ENCODE data around the gene MINDY4. TPM values are rescaled to one million over a fixed set of nuclear protein-coding genes. Genes with fewer than 3 reads are reported as not detected.
"Not testable (repeated sequence)": the region's sequence is repeated elsewhere in the genome, so short reads cannot be mapped to it uniquely, and the experiment has no call there.

MINDY4 gene
- total RNA-seq, 6 experiments from 2014 or later, result 2.3 to 3.3 (median 2.6) TPM

DNA sequence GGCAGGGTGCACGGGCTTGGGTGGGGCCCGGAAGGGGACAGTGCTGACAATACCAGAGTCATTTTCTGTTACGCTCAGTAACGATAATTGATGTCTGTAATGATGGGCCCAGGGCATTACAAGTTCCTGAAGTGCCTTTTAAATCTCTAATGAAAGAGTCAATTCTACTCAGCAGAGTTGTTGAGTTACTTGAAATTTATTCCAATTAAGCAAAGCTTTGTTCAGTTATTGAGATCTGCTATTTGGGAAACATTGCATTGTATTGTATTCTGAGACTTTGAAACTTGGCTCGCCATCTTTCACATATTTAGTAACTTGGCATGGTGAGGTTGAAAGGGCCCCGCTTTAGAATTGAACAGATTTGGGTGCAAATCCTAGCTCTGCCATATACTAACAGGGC is 34.7 kb downstream of the MINDY4 start:
- no peak for DNase-seq
- peaks cover 30% of the 10 kb centered on the region for H3K36me3 Mint-ChIP-seq (ENCODE audit: low read depth)
- TF ChIP-seq, protein P1, sequence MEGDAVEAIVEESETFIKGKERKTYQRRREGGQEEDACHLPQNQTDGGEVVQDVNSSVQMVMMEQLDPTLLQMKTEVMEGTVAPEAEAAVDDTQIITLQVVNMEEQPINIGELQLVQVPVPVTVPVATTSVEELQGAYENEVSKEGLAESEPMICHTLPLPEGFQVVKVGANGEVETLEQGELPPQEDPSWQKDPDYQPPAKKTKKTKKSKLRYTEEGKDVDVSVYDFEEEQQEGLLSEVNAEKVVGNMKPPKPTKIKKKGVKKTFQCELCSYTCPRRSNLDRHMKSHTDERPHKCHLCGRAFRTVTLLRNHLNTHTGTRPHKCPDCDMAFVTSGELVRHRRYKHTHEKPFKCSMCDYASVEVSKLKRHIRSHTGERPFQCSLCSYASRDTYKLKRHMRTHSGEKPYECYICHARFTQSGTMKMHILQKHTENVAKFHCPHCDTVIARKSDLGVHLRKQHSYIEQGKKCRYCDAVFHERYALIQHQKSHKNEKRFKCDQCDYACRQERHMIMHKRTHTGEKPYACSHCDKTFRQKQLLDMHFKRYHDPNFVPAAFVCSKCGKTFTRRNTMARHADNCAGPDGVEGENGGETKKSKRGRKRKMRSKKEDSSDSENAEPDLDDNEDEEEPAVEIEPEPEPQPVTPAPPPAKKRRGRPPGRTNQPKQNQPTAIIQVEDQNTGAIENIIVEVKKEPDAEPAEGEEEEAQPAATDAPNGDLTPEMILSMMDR (IDR thresholded peaks at IDR 0.05), result no peak
- no peak overlapping the region for H3K27ac Mint-ChIP-seq
- H3K9me3 Mint-ChIP-seq, result no peaks in the 10 kb centered on the region
- H3K4me3 Mint-ChIP-seq, result no peak overlapping the region
- H3K4me1 Mint-ChIP-seq (ENCODE audit: low read depth), result peaks cover 46% of the 10 kb centered on the region
- H3K27me3 Mint-ChIP-seq (ENCODE audit: insufficient read depth), result peaks cover 13% of the 10 kb centered on the region

DNA sequence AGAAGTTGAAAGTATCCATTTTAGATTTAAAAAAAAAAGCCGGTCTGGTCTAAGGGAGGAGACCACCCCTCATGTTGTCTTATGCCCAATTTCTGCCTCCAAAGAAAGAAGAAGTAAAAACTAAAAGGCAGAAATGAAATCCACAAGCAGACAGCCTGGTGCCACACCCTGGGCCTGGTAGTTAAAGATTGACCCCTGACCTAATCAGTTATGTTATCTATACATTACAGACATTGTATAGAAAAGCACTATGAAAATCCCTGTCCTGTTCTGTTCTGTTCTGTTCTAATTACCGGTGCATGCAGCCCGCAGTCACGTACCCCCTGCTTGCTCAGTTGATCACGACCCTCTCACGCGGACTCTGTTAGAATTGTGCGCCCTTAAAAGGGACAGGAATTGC is 36.3 kb downstream of the MINDY4 start:
- not testable (repeated sequence) for DNase-seq, H3K9me3 Mint-ChIP-seq, H3K27ac Mint-ChIP-seq, H3K4me3 Mint-ChIP-seq
- Mint-ChIP-seq H3K27me3 (ENCODE audit: insufficient read depth) (peaks cover 13% of the 10 kb centered on the region), H3K4me1 (ENCODE audit: low read depth) (peaks cover 30% of the 10 kb centered on the region), H3K36me3 (ENCODE audit: low read depth) (peaks cover 27% of the 10 kb centered on the region)

DNA sequence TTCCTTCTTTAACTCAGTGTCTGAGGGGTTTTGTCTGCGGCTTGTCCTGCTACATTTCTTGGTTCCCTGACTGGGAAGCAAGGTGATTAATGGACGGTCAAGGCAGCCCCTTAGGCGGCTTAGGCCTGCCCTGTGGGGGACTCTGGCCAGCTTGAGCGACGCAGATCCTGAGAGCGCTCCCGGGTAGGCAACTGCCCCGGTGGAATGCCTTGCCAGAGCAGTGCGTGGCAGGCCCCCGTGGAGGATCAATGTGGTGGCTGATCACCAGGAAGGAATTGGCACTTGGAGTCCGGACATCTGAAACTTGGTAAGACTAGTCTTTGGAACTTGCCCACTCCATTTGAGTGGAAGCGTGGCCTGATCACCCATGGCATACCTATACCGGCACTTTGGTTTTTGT is 36.7 kb downstream of the MINDY4 start:
- Mint-ChIP-seq H3K36me3 (ENCODE audit: low read depth) (peaks cover 22% of the 10 kb centered on the region), H3K4me1 (ENCODE audit: low read depth) (peaks cover 29% of the 10 kb centered on the region), H3K27me3 (ENCODE audit: insufficient read depth) (peaks cover 15% of the 10 kb centered on the region)
- H3K4me3 Mint-ChIP-seq, H3K9me3 Mint-ChIP-seq, H3K27ac Mint-ChIP-seq, DNase-seq: not testable (repeated sequence)

DNA sequence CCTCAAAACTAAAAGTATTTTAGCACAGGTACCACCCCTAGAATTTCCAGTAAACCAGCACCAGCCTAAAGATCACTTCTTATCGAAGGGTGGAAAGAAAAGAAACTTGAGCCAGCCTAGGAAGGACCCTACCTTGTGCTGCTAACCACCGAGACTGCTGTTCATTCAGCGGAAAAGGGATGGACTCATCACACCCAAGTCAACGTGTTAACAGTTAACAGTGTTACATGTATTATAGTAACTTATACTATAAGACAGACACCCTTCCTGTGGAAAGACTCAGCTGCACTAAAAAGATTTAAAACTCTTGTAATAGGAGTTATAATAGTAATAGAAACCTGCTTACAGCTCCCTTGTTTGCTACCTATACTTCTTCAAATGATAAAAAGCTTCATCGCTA is 39.8 kb downstream of the MINDY4 start:
- no peak for DNase-seq
- peaks cover 5% of the 10 kb centered on the region for H3K36me3 Mint-ChIP-seq (ENCODE audit: low read depth)
- H3K9me3 Mint-ChIP-seq, result no peaks in the 10 kb centered on the region

DNA sequence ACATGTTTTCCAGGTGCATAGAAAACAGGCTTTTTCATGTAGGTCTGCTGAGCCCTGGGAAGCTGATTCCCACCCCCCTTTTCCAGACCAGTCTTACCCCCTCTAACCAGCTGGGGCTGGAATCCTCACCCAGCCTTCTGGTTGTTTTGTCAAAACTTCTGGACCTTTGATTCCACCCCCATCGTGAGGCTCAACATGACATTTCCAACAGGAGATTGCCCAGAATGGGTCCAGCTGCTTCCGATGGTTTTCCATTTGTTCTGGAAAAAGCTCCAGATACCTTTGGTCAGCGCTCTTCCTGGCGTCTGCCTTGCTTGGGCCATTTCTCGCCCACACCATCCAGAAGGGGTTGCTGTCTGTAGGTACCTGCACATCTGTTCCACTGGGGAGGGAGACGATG is 41.5 kb downstream of the MINDY4 start:
- no peaks in the 10 kb centered on the region for H3K9me3 Mint-ChIP-seq
- H3K4me1 Mint-ChIP-seq (ENCODE audit: low read depth), result peaks cover 18% of the 10 kb centered on the region
- no peak for DNase-seq
- H3K27ac Mint-ChIP-seq, result no peak overlapping the region
- peaks cover 8% of the 10 kb centered on the region for H3K27me3 Mint-ChIP-seq (ENCODE audit: insufficient read depth)
- peaks cover 5% of the 10 kb centered on the region for H3K36me3 Mint-ChIP-seq (ENCODE audit: low read depth)
- no peak overlapping the region for H3K4me3 Mint-ChIP-seq
- TF ChIP-seq, protein P1 (IDR thresholded peaks at IDR 0.05), result no peak

More for the DNA sequence above, 39.8 kb downstream of the MINDY4 start:
- Mint-ChIP-seq H3K27me3 (ENCODE audit: insufficient read depth) (peaks cover 13% of the 10 kb centered on the region), H3K27ac (no peak overlapping the region), H3K4me3 (no peak overlapping the region), H3K4me1 (ENCODE audit: low read depth) (peaks cover 1% of the 10 kb centered on the region)
- TF ChIP-seq, protein P1 (IDR thresholded peaks at IDR 0.05), result no peak

DNA sequence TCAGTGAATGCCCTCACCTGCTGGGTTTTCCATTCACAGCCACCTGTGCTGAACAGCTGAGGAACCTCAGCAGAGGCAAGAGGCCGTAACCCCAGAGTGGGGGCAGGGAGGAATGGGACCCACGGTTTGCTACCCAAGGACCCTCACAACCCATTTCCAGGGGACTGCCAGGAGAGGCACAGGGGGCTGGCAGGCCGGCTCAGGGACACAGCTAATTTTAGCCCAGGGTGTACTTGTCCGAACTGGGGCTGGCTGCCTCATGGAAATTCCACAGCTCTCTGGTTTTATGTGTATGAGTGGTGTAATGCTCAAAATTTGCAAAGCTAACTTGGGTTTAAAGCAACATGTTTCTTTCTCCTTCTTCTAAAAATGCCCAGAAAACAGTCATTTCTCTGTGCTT is 42.2 kb downstream of the MINDY4 start:
- Mint-ChIP-seq H3K36me3 (ENCODE audit: low read depth) (peaks cover under 1% of the 10 kb centered on the region), H3K4me1 (ENCODE audit: low read depth) (peaks cover 21% of the 10 kb centered on the region), H3K27me3 (ENCODE audit: insufficient read depth) (peaks cover 6% of the 10 kb centered on the region; the same call in 1 of the 2 replicates), H3K27ac (no peak overlapping the region), H3K9me3 (no peaks in the 10 kb centered on the region), H3K4me3 (no peak overlapping the region)
- TF ChIP-seq, protein P1 (IDR thresholded peaks at IDR 0.05), result no peak
- no peak for DNase-seq

All from HFFc6 (cell line).